Measurements from ENCODE around the gene MYO9B. TPM values are rescaled to one million over a fixed set of nuclear protein-coding genes. Genes with fewer than 3 reads are reported as not detected.

The MYO9B gene
- total and polyA plus RNA-seq, 9 of the 15 experiments (the other 6 are each of a cell fraction or from before 2014, with no cell fraction given): 2.4 to 77.6 (median 23.0) TPM

- no peak for ATAC-seq
- H3K9me1 ChIP-seq (ENCODE audit: control insufficient read depth, insufficient read depth, low read length): no peaks in the 10 kb centered on the region
- no peak overlapping the region for H3K4me3 ChIP-seq
- ChIA-PET CTCF (ENCODE audit: low intra/inter-chr PET ratio) (no interaction called here), POLR2A (interaction anchor here (0.6 to 2.1 kb wide), 2 partner anchors 12 to 30 kb away, joined by 3 to 4 read pairs; partner anchors contain the start of gene USE1)
- no peak overlapping the region for H3K9ac ChIP-seq (ENCODE audit: insufficient read depth in 1 of 2, low read depth in 2 of 2, low read length in 2 of 2)
- H3K27ac ChIP-seq (ENCODE audit: extremely low read depth, low read depth, low read length): no peak overlapping the region
- TF ChIP-seq RHOXF2B (CRISPR knock-in tag; conservative IDR thresholded peaks at IDR 0.05): no peak
- TF ChIP-seq RCOR1 (IDR thresholded peaks at IDR 0.05; ENCODE audit: borderline replicate concordance in 1 of 2, low read depth in 2 of 2, low read length in 2 of 2): no peak
- TF ChIP-seq E4F1 (CRISPR knock-in tag; IDR thresholded peaks at IDR 0.05; ENCODE audit: borderline replicate concordance): no peak
- TF ChIP-seq, protein P1, sequence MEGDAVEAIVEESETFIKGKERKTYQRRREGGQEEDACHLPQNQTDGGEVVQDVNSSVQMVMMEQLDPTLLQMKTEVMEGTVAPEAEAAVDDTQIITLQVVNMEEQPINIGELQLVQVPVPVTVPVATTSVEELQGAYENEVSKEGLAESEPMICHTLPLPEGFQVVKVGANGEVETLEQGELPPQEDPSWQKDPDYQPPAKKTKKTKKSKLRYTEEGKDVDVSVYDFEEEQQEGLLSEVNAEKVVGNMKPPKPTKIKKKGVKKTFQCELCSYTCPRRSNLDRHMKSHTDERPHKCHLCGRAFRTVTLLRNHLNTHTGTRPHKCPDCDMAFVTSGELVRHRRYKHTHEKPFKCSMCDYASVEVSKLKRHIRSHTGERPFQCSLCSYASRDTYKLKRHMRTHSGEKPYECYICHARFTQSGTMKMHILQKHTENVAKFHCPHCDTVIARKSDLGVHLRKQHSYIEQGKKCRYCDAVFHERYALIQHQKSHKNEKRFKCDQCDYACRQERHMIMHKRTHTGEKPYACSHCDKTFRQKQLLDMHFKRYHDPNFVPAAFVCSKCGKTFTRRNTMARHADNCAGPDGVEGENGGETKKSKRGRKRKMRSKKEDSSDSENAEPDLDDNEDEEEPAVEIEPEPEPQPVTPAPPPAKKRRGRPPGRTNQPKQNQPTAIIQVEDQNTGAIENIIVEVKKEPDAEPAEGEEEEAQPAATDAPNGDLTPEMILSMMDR (IDR thresholded peaks at IDR 0.05 in 2 of 3, conservative IDR thresholded peaks at IDR 0.05 in 1 of 3; ENCODE audit: insufficient read depth in 2 of 3, low read depth in 1 of 3, low read length in 3 of 3): no peak
- no peak for TF ChIP-seq BRF1 (IDR thresholded peaks at IDR 0.05; ENCODE audit: borderline replicate concordance, extremely low read depth, insufficient read length)
- TF ChIP-seq ZNF253 (CRISPR knock-in tag; conservative IDR thresholded peaks at IDR 0.05): no peak
- no peak for TF ChIP-seq HLTF (IDR thresholded peaks at IDR 0.05)
- no peak for TF ChIP-seq SREBF2 (CRISPR knock-in tag; IDR thresholded peaks at IDR 0.05)
- no peak for TF ChIP-seq ZNF785 (CRISPR knock-in tag; IDR thresholded peaks at IDR 0.05)
- no peak for TF ChIP-seq NFIX (CRISPR knock-in tag; IDR thresholded peaks at IDR 0.05; ENCODE audit: low read depth)
- TF ChIP-seq VEZF1 (CRISPR knock-in tag; IDR thresholded peaks at IDR 0.05): no peak
- no peak for TF ChIP-seq ELF4 (CRISPR knock-in tag; IDR thresholded peaks at IDR 0.05)
- TF ChIP-seq RBM25 (IDR thresholded peaks at IDR 0.05; ENCODE audit: low read depth, low read length, severe bottlenecking): no peak
- TF ChIP-seq ZFP30 (CRISPR knock-in tag; IDR thresholded peaks at IDR 0.05; ENCODE audit: borderline replicate concordance): no peak
- BruUV-seq (replicated peaks): no TSS peak
- peaks cover 52% of the 10 kb centered on the region; the same call in 2 of the 3 replicates for H3K36me3 ChIP-seq (ENCODE audit: control insufficient read depth, insufficient read depth, low read length)
- H3K4me2 ChIP-seq (ENCODE audit: insufficient read depth, low read length): no peak overlapping the region
- no peak for DNase-seq (ENCODE audit: extremely low read depth in 1 of 4, low spot score in 3 of 4)
- intact Hi-C loops (cut with micrococcal nuclease) (no loop called here), in situ Hi-C loops (cut with MboI) (no loop called here)
- H3K79me2 ChIP-seq (ENCODE audit: control insufficient read depth, insufficient read depth, low read length): no peaks in the 10 kb centered on the region
- peaks cover 0 to 5% of the 10 kb centered on the region in 2 experiments; a peak in 2 of 5 replicates for H3K4me1 ChIP-seq (replicated peaks in 1 of 2; ENCODE audit: control insufficient read depth in 2 of 2, insufficient read depth in 2 of 2, low read length in 2 of 2)
- H2AFZ ChIP-seq (ENCODE audit: low read depth, low read length): no peak overlapping the region
- WGBS (ENCODE audit: insufficient coverage, low coverage, missing lambda C conversion rate): 75% methylated on average over 8 of the region's 8 CpGs
- no peaks in the 10 kb centered on the region for H3K9me3 ChIP-seq (replicated peaks; ENCODE audit: control insufficient read depth, insufficient read depth, low read depth, low read length)
- no peak for FAIRE-seq
- no peaks in the 10 kb centered on the region for H4K20me1 ChIP-seq (replicated peaks; ENCODE audit: control insufficient read depth, insufficient read depth, low read length)
- H3K27me3 ChIP-seq (ENCODE audit: control insufficient read depth in 2 of 2, insufficient read depth in 2 of 2, low read length in 2 of 2): no peaks in the 10 kb centered on the region
Measured at GRCh38 chr19:17185590-17185989, 110.0 kb downstream of the MYO9B start.
